ENCODE results near the gene ZDHHC18. TPM values are rescaled to one million over a fixed set of nuclear protein-coding genes. Genes with fewer than 3 reads are reported as not detected.

Gene ZDHHC18
- total RNA-seq, 1 donor from 2014 or later = 30.3 TPM

- CTCF ChIA-PET = interaction anchor here (1.1 to 1.5 kb wide), 3 partner anchors 10 to 457 kb away, joined by 3 to 6 read pairs (median 3); partner anchors contain the start of gene GPN2
- H3K27me3 Mint-ChIP-seq = no peaks in the 10 kb centered on the region
- intact Hi-C loops (cut with micrococcal nuclease) = loop anchor here (1.0 kb wide), 3 partner anchors 10 to 93 kb away; partner anchors contain the start of genes GPN2, NUDC and TRNP1
- peak; percentile 68 for DNase-seq
- TF ChIP-seq CTCF (IDR thresholded peaks at IDR 0.05) = no peak
- no peaks in the 10 kb centered on the region for H3K9me3 Mint-ChIP-seq
- peak within 1 kb of the TSS; percentile 99 for H3K4me3 Mint-ChIP-seq
- ATAC-seq (ENCODE audit: low read depth) = peak; percentile 89
- peak within 1 kb of the TSS; percentile 100 for H3K27ac Mint-ChIP-seq
- H3K4me1 Mint-ChIP-seq = peaks cover 32% of the 10 kb centered on the region
- POLR2A ChIA-PET = interaction anchor here (0.6 to 4.5 kb wide), 26 partner anchors 8 to 1680 kb away, joined by 3 to 64 read pairs (median 4); partner anchors contain the start of genes CEP85, FAM76A, GPN2 and HMGN2
- peaks cover 28% of the 10 kb centered on the region for H3K36me3 Mint-ChIP-seq (ENCODE audit: low read depth)
These were observed 73.7 kb downstream of the ZDHHC18 start, which contains the start of gene GPATCH3 for GRCh38 chr1:26900001-26900814. Gene GPATCH3 (minus strand): TSS chr1:26900467. CDS start chr1:26900442, 25 bp downstream.

GRCh38 chr1:26900815-26901511 is 74.5 kb downstream of the ZDHHC18 start:
- Mint-ChIP-seq H3K9me3 (no peaks in the 10 kb centered on the region), H3K27me3 (no peaks in the 10 kb centered on the region), H3K36me3 (ENCODE audit: low read depth) (peaks cover 25% of the 10 kb centered on the region), H3K4me1 (peaks cover 30% of the 10 kb centered on the region), H3K4me3 (peak overlapping the region; percentile 99), H3K27ac (peak overlapping the region; percentile 100)
- intact Hi-C loops (cut with micrococcal nuclease) = loop anchor here (1.0 kb wide), 3 partner anchors 11 to 92 kb away; partner anchors contain the start of genes GPN2, NUDC and TRNP1
- ChIA-PET CTCF (interaction anchor here (1.1 to 1.2 kb wide), 2 partner anchors 35 to 457 kb away, joined by 3 read pairs; no protein-coding TSS in a partner anchor), POLR2A (interaction anchor here (0.6 to 4.5 kb wide), 23 partner anchors 8 to 1679 kb away, joined by 3 to 64 read pairs (median 4); partner anchors contain the start of genes CEP85, FAM76A, GPN2 and HMGN2)
- no peak for TF ChIP-seq CTCF (IDR thresholded peaks at IDR 0.05)
- DNase-seq (no peak), ATAC-seq (ENCODE audit: low read depth) (peak; percentile 5)

Other genes with a start within 250 kb of the ZDHHC18 start
- gene ARID1A, start 130.7 kb upstream of the ZDHHC18 start, total RNA-seq = 116 and 142 TPM in 2 replicates
- 29.6 and 35.4 TPM in 2 replicates for gene PIGV, start 38.7 kb upstream of the ZDHHC18 start, total RNA-seq
- 0.22 and 0.29 TPM in 2 replicates for gene SFN, start 36.5 kb downstream of the ZDHHC18 start, total RNA-seq
- gene GPN2, start 63.6 kb downstream of the ZDHHC18 start, total RNA-seq = 42.6 and 48.6 TPM in 2 replicates
- gene GPATCH3, start 73.8 kb downstream of the ZDHHC18 start, total RNA-seq = 24.0 and 26.0 TPM in 2 replicates
- gene NR0B2, start 87.3 kb downstream of the ZDHHC18 start, total RNA-seq = not detected in 2 replicates
- 71.7 and 73.7 TPM in 2 replicates for gene NUDC, start 95.1 kb downstream of the ZDHHC18 start, total RNA-seq
- 0.59 and 0.75 TPM in 2 replicates for gene KDF1, start 133.8 kb downstream of the ZDHHC18 start, total RNA-seq
- 0.24 and 0.44 TPM in 2 replicates for gene TRNP1, start 167.0 kb downstream of the ZDHHC18 start, total RNA-seq
- not detected in 2 replicates for gene TENT5B, start 186.2 kb downstream of the ZDHHC18 start, total RNA-seq